ENCODE data around the gene CCND1.

CCND1 gene

GRCh38 chr11:69659591-69659990 is 18.6 kb downstream of the CCND1 start:
- H3K23ac ChIP-seq (ENCODE audit: low read length), result no peak overlapping the region
- no peak overlapping the region for H3K4ac ChIP-seq (ENCODE audit: low read depth, low read length)
- peaks cover 3% of the 10 kb centered on the region for H3K9me3 ChIP-seq (ENCODE audit: insufficient read depth, low read depth, low read length)
- H3K14ac ChIP-seq (ENCODE audit: low read length), result no peak overlapping the region
- H2AFZ ChIP-seq (ENCODE audit: insufficient read depth, low read length, poor library complexity), result no peak overlapping the region
- H3K79me2 ChIP-seq (ENCODE audit: control insufficient read depth, insufficient read depth, low read length, poor library complexity), result no peaks in the 10 kb centered on the region
- H4K12ac ChIP-seq (ENCODE audit: low read depth, low read length), result no peak overlapping the region
- no peak overlapping the region for H3K9ac ChIP-seq (ENCODE audit: low read length)
- no peak overlapping the region for H2BK12ac ChIP-seq (ENCODE audit: low read length)
- H2BK5ac ChIP-seq (ENCODE audit: low read depth, low read length, poor library complexity), result no peak overlapping the region
- H3K36me3 ChIP-seq (ENCODE audit: control insufficient read depth in 1 of 2, insufficient read depth in 2 of 2, low read length in 2 of 2), result peaks cover 6 to 17% of the 10 kb centered on the region in 2 experiments
- H3K27me3 ChIP-seq (ENCODE audit: insufficient read depth, low read length), result no peaks in the 10 kb centered on the region
- WGBS (ENCODE audit: extremely low coverage, insufficient coverage, insufficient read length), result no CpG with 5 or more reads among the region's 12 CpGs
- no peak overlapping the region for H3K18ac ChIP-seq (ENCODE audit: low read length)
- no peak for DNase-seq
- peaks cover 5% of the 10 kb centered on the region for H3K79me1 ChIP-seq (ENCODE audit: low read length)
- H3K4me3 ChIP-seq (ENCODE audit: low read depth, low read length), result no peak overlapping the region
- no peak overlapping the region for H4K91ac ChIP-seq (ENCODE audit: low read depth, low read length)
- no peak overlapping the region for H2AK5ac ChIP-seq (ENCODE audit: low read length)
- H4K8ac ChIP-seq (ENCODE audit: low read depth, low read length), result no peak overlapping the region
- no peak overlapping the region for H3K4me2 ChIP-seq (ENCODE audit: low read length)
- peaks cover 14% of the 10 kb centered on the region in 2 experiments for H3K4me1 ChIP-seq (ENCODE audit: control insufficient read depth in 1 of 2, insufficient read depth in 2 of 2, low read length in 2 of 2)
- no peak overlapping the region for H3K27ac ChIP-seq (ENCODE audit: low read depth, low read length)
- no peak overlapping the region for H2BK120ac ChIP-seq (ENCODE audit: insufficient read depth, low read length, poor library complexity)

GRCh38 chr11:69660001-69660500 is 19.1 kb downstream of the CCND1 start:
- H3K23ac ChIP-seq (ENCODE audit: low read length), result no peak overlapping the region
- no peak overlapping the region for H2AK5ac ChIP-seq (ENCODE audit: low read length)
- H3K4me2 ChIP-seq (ENCODE audit: low read length), result no peak overlapping the region

DNA sequence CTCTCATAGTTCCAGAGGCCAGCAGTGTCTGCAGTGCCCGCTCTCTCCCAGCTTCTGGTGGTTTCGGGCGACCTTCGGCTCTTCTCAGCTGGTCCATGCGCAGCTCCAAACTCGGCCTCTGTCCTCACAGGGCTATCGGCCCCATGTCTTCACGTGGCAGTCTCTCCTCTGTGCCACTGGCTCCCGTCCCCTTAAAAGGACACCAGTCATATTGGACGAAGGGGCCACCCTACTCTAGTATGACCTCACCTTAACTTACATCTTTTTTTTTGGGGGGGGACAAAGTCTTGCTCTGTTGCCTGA is 20.4 kb downstream of the CCND1 start:
- no peaks in the 10 kb centered on the region for H3K27me3 ChIP-seq (ENCODE audit: insufficient read depth, low read length)
- H2AK5ac ChIP-seq (ENCODE audit: low read length), result no peak overlapping the region
- peaks cover 17 to 29% of the 10 kb centered on the region in 2 experiments for H3K36me3 ChIP-seq (ENCODE audit: control insufficient read depth in 1 of 2, insufficient read depth in 2 of 2, low read length in 2 of 2)
- H3K18ac ChIP-seq (ENCODE audit: low read length), result no peak overlapping the region
- no peak overlapping the region for H4K8ac ChIP-seq (ENCODE audit: low read depth, low read length)
- peaks cover 3% of the 10 kb centered on the region for H3K9me3 ChIP-seq (ENCODE audit: insufficient read depth, low read depth, low read length)
- no CpG with 5 or more reads among the region's 10 CpGs for WGBS (ENCODE audit: extremely low coverage, insufficient coverage, insufficient read length)
- DNase-seq, result no peak
- H3K9ac ChIP-seq (ENCODE audit: low read length), result no peak overlapping the region
- no peak overlapping the region for H3K27ac ChIP-seq (ENCODE audit: low read depth, low read length)
- H3K23ac ChIP-seq (ENCODE audit: low read length), result no peak overlapping the region
- H4K91ac ChIP-seq (ENCODE audit: low read depth, low read length), result no peak overlapping the region
- no peaks in the 10 kb centered on the region for H3K79me2 ChIP-seq (ENCODE audit: control insufficient read depth, insufficient read depth, low read length, poor library complexity)
- H2BK120ac ChIP-seq (ENCODE audit: insufficient read depth, low read length, poor library complexity), result no peak overlapping the region
- H3K4ac ChIP-seq (ENCODE audit: low read depth, low read length), result no peak overlapping the region
- peaks cover 14% of the 10 kb centered on the region in 2 experiments for H3K4me1 ChIP-seq (ENCODE audit: control insufficient read depth in 1 of 2, insufficient read depth in 2 of 2, low read length in 2 of 2)
- H3K4me3 ChIP-seq (ENCODE audit: low read depth, low read length), result no peak overlapping the region
- H3K79me1 ChIP-seq (ENCODE audit: low read length), result peaks cover 5% of the 10 kb centered on the region
- no peak overlapping the region for H2BK5ac ChIP-seq (ENCODE audit: low read depth, low read length, poor library complexity)
- H2BK12ac ChIP-seq (ENCODE audit: low read length), result no peak overlapping the region
- no peak overlapping the region for H2AFZ ChIP-seq (ENCODE audit: insufficient read depth, low read length, poor library complexity)
- H3K14ac ChIP-seq (ENCODE audit: low read length), result no peak overlapping the region
- no peak overlapping the region for H4K12ac ChIP-seq (ENCODE audit: low read depth, low read length)
- H3K4me2 ChIP-seq (ENCODE audit: low read length), result no peak overlapping the region

More at GRCh38 chr11:69660001-69660500, 19.1 kb downstream of the CCND1 start:
- H3K36me3 ChIP-seq (ENCODE audit: control insufficient read depth in 1 of 2, insufficient read depth in 2 of 2, low read length in 2 of 2), result peaks cover 10 to 22% of the 10 kb centered on the region in 2 experiments
- H3K79me2 ChIP-seq (ENCODE audit: control insufficient read depth, insufficient read depth, low read length, poor library complexity), result no peaks in the 10 kb centered on the region
- no peak overlapping the region for H4K91ac ChIP-seq (ENCODE audit: low read depth, low read length)
- no peak overlapping the region for H4K12ac ChIP-seq (ENCODE audit: low read depth, low read length)
- peaks cover 14% of the 10 kb centered on the region in 2 experiments for H3K4me1 ChIP-seq (ENCODE audit: control insufficient read depth in 1 of 2, insufficient read depth in 2 of 2, low read length in 2 of 2)
- no peak overlapping the region for H3K14ac ChIP-seq (ENCODE audit: low read length)
- no peak overlapping the region for H3K4me3 ChIP-seq (ENCODE audit: low read depth, low read length)
- H3K27me3 ChIP-seq (ENCODE audit: insufficient read depth, low read length), result no peaks in the 10 kb centered on the region
- no peak overlapping the region for H3K18ac ChIP-seq (ENCODE audit: low read length)
- H3K79me1 ChIP-seq (ENCODE audit: low read length), result peaks cover 5% of the 10 kb centered on the region
- peaks cover 3% of the 10 kb centered on the region for H3K9me3 ChIP-seq (ENCODE audit: insufficient read depth, low read depth, low read length)
- H3K27ac ChIP-seq (ENCODE audit: low read depth, low read length), result no peak overlapping the region
- no peak overlapping the region for H2AFZ ChIP-seq (ENCODE audit: insufficient read depth, low read length, poor library complexity)
- WGBS (ENCODE audit: extremely low coverage, insufficient coverage, insufficient read length), result no CpG with 5 or more reads among the region's 4 CpGs
- H2BK12ac ChIP-seq (ENCODE audit: low read length), result no peak overlapping the region
- H4K8ac ChIP-seq (ENCODE audit: low read depth, low read length), result no peak overlapping the region
- no peak for DNase-seq
- no peak overlapping the region for H2BK5ac ChIP-seq (ENCODE audit: low read depth, low read length, poor library complexity)
- no peak overlapping the region for H3K4ac ChIP-seq (ENCODE audit: low read depth, low read length)
- no peak overlapping the region for H3K9ac ChIP-seq (ENCODE audit: low read length)
- no peak overlapping the region for H2BK120ac ChIP-seq (ENCODE audit: insufficient read depth, low read length, poor library complexity)

DNA sequence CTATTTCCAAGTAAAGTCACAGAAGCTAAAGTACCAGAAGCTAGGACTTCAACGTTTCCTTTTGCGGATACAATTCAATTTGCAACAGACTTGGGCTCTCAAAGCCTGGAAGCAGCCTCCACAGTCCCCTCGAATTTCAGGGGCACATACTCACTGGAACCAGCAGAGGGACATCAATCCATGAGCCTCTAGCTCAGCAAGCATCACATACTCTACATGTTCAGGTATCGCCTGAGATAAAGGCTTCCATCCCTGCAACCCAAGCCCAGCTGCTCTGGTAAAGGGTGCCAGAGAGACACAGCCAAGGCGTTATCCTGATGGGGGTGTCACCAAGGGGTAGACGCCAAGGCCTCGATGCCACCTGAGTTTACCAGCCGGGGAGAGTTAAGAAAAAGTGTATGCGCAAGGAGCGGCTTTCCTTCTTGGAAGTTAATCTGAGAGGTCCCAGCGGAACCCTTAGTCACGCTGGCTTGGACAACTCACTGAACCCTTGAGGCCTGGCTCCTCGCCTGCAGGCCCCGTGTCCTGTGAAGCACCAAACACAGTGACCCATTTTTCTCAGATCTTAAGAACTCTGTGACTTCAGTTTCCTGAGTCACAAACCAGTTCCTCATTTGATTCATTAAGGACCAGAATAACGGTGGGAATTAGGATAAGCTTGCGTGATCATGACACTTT is 21.2 kb downstream of the CCND1 start:
- H2BK12ac ChIP-seq (ENCODE audit: low read length), result no peak overlapping the region
- no peak overlapping the region for H3K4me2 ChIP-seq (ENCODE audit: low read length)
- H2BK5ac ChIP-seq (ENCODE audit: low read depth, low read length, poor library complexity), result no peak overlapping the region
- peaks cover 14% of the 10 kb centered on the region in 2 experiments for H3K4me1 ChIP-seq (ENCODE audit: control insufficient read depth in 1 of 2, insufficient read depth in 2 of 2, low read length in 2 of 2)
- H3K23ac ChIP-seq (ENCODE audit: low read length), result no peak overlapping the region
- H3K79me1 ChIP-seq (ENCODE audit: low read length), result peaks cover 5% of the 10 kb centered on the region
- no peak overlapping the region for H4K8ac ChIP-seq (ENCODE audit: low read depth, low read length)
- no peak overlapping the region for H3K4me3 ChIP-seq (ENCODE audit: low read depth, low read length)
- no peaks in the 10 kb centered on the region for H3K27me3 ChIP-seq (ENCODE audit: insufficient read depth, low read length)
- no peaks in the 10 kb centered on the region for H3K79me2 ChIP-seq (ENCODE audit: control insufficient read depth, insufficient read depth, low read length, poor library complexity)
- no peak overlapping the region for H4K12ac ChIP-seq (ENCODE audit: low read depth, low read length)
- no peak overlapping the region for H3K9ac ChIP-seq (ENCODE audit: low read length)
- no peak overlapping the region for H2BK120ac ChIP-seq (ENCODE audit: insufficient read depth, low read length, poor library complexity)
- WGBS (ENCODE audit: extremely low coverage, insufficient coverage, insufficient read length), result no CpG with 5 or more reads among the region's 16 CpGs
- no peak for DNase-seq
- H4K91ac ChIP-seq (ENCODE audit: low read depth, low read length), result no peak overlapping the region
- peaks cover 23 to 35% of the 10 kb centered on the region in 2 experiments for H3K36me3 ChIP-seq (ENCODE audit: control insufficient read depth in 1 of 2, insufficient read depth in 2 of 2, low read length in 2 of 2)
- H3K9me3 ChIP-seq (ENCODE audit: insufficient read depth, low read depth, low read length), result peaks cover 3% of the 10 kb centered on the region
- H2AFZ ChIP-seq (ENCODE audit: insufficient read depth, low read length, poor library complexity), result no peak overlapping the region
- no peak overlapping the region for H3K18ac ChIP-seq (ENCODE audit: low read length)
- no peak overlapping the region for H3K27ac ChIP-seq (ENCODE audit: low read depth, low read length)
- H3K4ac ChIP-seq (ENCODE audit: low read depth, low read length), result no peak overlapping the region
- H2AK5ac ChIP-seq (ENCODE audit: low read length), result no peak overlapping the region
- no peak overlapping the region for H3K14ac ChIP-seq (ENCODE audit: low read length)
